NCI-H510A (cell line): ENCODE data around the gene UNG.

Experiments
- DNase-seq: peaks from one replicate; lab custom pipeline; 2025; lab: John Stamatoyannopoulos, UW

UNG gene

DNA sequence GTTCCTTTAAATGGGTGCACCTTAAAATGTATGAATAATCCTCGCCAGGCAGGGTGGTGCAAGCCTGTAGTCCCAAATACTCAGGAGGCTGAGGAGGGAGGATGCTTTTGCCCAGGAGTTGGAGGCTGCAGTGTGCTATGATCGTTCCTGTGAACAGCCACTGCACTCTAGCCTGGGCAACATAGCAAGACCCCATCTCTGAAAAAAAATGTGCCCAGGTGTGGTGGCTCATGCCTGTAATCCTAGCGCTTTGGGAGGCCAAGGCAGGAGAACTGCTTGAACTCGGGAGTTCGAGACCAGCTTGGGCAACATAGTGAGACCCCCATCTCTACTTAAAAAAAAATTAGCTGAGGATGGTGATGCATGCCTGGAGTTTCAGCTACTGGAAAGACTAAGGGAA is 58.6 kb downstream of the UNG start:
- DNase-seq: no peak

DNA sequence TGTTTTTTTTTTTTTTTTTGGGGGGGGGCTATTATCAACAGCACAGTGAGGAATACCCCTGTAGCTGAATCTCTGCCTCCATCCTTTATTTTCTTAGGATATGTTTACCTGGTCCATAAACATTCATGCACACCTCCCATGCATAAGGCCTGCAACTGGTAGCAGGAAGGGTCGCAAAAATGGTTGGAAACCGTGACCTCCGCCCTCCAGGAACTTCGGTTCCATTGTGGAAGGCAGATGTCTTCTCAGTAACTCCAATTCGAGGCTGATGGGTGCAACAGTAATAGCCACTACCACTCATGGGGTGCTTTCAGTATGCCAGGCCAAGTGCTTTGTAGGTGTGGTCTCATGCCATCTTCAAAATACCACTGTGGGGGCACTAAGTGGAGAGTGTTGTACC is 59.2 kb downstream of the UNG start:
- no peak for DNase-seq

DNA sequence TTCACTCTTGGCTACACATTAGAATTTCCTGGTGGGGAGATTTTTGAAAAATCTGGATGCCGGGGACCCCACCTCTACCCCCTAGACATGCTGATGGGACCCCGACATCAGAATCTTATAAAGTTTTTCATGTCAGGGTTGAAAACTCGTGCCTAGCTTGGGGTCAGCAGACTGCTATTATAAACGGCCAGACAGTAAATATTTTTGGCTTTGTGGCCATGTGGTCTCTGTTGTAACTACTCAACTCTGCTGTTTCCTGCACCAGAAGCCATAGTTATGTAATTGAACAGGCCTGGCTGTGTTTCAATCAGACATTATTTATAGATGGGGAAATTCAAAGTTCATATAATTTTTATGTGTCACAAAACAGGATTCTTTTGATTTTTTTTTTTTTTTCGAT is 60.6 kb downstream of the UNG start:
- DNase-seq: no peak

DNA sequence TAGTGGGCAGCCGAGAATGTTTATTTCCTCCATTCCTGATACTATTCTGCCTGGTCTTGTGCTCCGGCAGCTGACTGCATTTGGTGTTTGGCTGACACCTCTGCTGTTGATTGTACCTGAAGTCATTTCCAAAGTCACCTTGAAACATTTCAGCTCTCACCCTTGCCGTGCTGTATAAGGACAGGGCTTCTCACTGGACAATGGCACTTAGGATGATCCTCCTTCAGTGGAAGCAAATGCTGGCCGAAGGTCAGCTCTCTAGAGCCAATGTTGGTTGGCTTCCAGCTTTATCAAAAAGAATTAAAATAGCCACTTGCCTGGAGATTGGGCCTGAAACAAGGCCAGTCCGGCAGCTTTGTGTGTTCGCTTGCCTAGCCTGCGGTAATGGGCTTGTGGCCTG is 63.0 kb downstream of the UNG start:
- DNase-seq: no peak
